K562 (cell line): ENCODE data around the gene GLYATL3. TPM values are rescaled to one million over a fixed set of nuclear protein-coding genes. Genes with fewer than 3 reads are reported as not detected.

ENCODE experiments used
- ATAC-seq: fragments of 200-7000 bp; cut with Tn5 transposase; 3 replicates; pipeline ENCODE4 v1.9.1; 2020; ENCODE audit warnings: moderate library complexity
- BruUV-seq: library from RNA; stranded (reverse); fragments of 400-500 nt; replicated peaks from 2 replicates; lab custom pipeline; 2021; lab: Mats Ljungman, UMichigan
- CTCF ChIA-PET: fragments of 300-600 bp; formaldehyde crosslinking; extraction: SDS; loops from one replicate; lab custom pipeline; 2021; ENCODE audit warnings: low intra/inter-chr PET ratio; lab: Yijun Ruan, JAX
- POLR2A ChIA-PET: fragments of 300-600, 350-650 bp; sonication (Branson Sonifier 250); formaldehyde crosslinking; extraction: SDS; loops from one replicate; lab custom pipeline; 2021; ENCODE audit warnings: antibody characterized with exemption, inconsistent platforms; lab: Yijun Ruan, JAX
- DNase-seq, 4 experiments: peaks; one replicate each; pipeline versions ENCODE4 v3.0.0 to v3.0.0-alpha.2; 2011 to 2018; ENCODE audit warnings: low spot score in 3 of 4, mixed read lengths in 3 of 4; ENCODE audit errors: extremely low read depth in 1 of 4
- FAIRE-seq: peaks from 2 replicates; lab custom pipeline; 2011; peaks lifted over from hg19 to GRCh38; lab: Jason Lieb, UNC
- H2AFZ ChIP-seq: 2 replicates; pipeline ENCODE4 v1.6.0; 2011; ENCODE audit warnings: low read depth, low read length, control low read depth, inconsistent platforms
- H3K27ac ChIP-seq: fragments of 200-600 bp; 3 replicates; pipeline ENCODE4 v1.8.0; 2011; ENCODE audit warnings: low read depth, mild to moderate bottlenecking, control low read depth, inconsistent platforms, low read length, moderate library complexity, mixed read lengths; ENCODE audit errors: extremely low read depth
- H3K27me3 ChIP-seq, 2 experiments: fragments of 300-600 bp in 1 of 2; 2 replicates in 1 of 2; 3 replicates in 1 of 2; pipeline versions ENCODE4 v1.6.0 to v1.8.0; 2011; ENCODE audit warnings: inconsistent platforms in 2 of 2, low read length in 2 of 2, mild to moderate bottlenecking in 1 of 2, mixed read lengths in 1 of 2, moderate library complexity in 1 of 2; ENCODE audit not compliant: control insufficient read depth in 2 of 2, insufficient read depth in 2 of 2
- H3K36me3 ChIP-seq: fragments of 300-600 bp; 3 replicates; pipeline ENCODE4 v1.8.0; 2011; ENCODE audit warnings: mild to moderate bottlenecking, low read length, inconsistent platforms; ENCODE audit not compliant: control insufficient read depth, insufficient read depth
- H3K4me1 ChIP-seq, 2 experiments: fragments of 200-600 bp in 1 of 2; replicated peaks in 1 of 2; 2 replicates in 1 of 2; 3 replicates in 1 of 2; pipeline versions ENCODE4 v1.5.1 to v1.8.0; 2011; ENCODE audit warnings: inconsistent platforms in 2 of 2, low read length in 2 of 2, mild to moderate bottlenecking in 1 of 2, mixed read lengths in 1 of 2, moderate library complexity in 1 of 2; ENCODE audit not compliant: control insufficient read depth in 2 of 2, insufficient read depth in 2 of 2
- H3K4me2 ChIP-seq: 2 replicates; pipeline ENCODE4 v1.6.1; 2011; ENCODE audit warnings: low read length, control low read depth, inconsistent platforms, mixed read lengths; ENCODE audit not compliant: insufficient read depth
- H3K4me3 ChIP-seq: fragments of 200-600 bp; sonication (generic), shearing (Covaris generic); 2 replicates; pipeline ENCODE4 v1.5.1; 2016; ENCODE audit warnings: control low read depth, inconsistent platforms
- H3K79me2 ChIP-seq: fragments of 200-600 bp; 3 replicates; pipeline ENCODE4 v1.8.0; 2011; ENCODE audit warnings: low read length, inconsistent platforms; ENCODE audit not compliant: control insufficient read depth, insufficient read depth
- H3K9ac ChIP-seq, 2 experiments: 2 replicates each; pipeline versions ENCODE4 v1.6.0 to v1.6.1; 2011; ENCODE audit warnings: low read depth in 2 of 2, low read length in 2 of 2, control low read depth in 1 of 2, inconsistent platforms in 1 of 2, mild to moderate bottlenecking in 1 of 2, mixed read lengths in 1 of 2; ENCODE audit not compliant: insufficient read depth in 1 of 2
- H3K9me1 ChIP-seq: one replicate; pipeline ENCODE4 v1.6.0; 2011; ENCODE audit warnings: inconsistent platforms, mild to moderate bottlenecking, low read length, moderate library complexity; ENCODE audit not compliant: control insufficient read depth, insufficient read depth
- H3K9me3 ChIP-seq: replicated peaks from 2 replicates; pipeline ENCODE4 v1.5.1; 2011; ENCODE audit warnings: low read depth, low read length, inconsistent platforms; ENCODE audit not compliant: control insufficient read depth, insufficient read depth
- H4K20me1 ChIP-seq: replicated peaks from 2 replicates; pipeline ENCODE4 v1.6.1; 2011; ENCODE audit warnings: low read length, inconsistent platforms, mixed read lengths; ENCODE audit not compliant: control insufficient read depth, insufficient read depth
- AFF4 ChIP-seq: sonication (generic); formaldehyde crosslinking; IDR thresholded peaks from 2 replicates; pipeline ENCODE4 v1.8.0; 2023; ENCODE audit warnings: mild to moderate bottlenecking, missing genetic modification reagents
- ASH1L ChIP-seq: fragments of 450-650 bp; IDR thresholded peaks from 2 replicates; pipeline ENCODE4 v1.6.1; 2018; ENCODE audit warnings: borderline replicate concordance, mild to moderate bottlenecking, low read depth; ENCODE audit not compliant: partially characterized antibody
- FOXM1 ChIP-seq, 2 experiments: fragments of 450-650 bp in 1 of 2; sonication (generic) in 1 of 2; formaldehyde crosslinking in 1 of 2; IDR thresholded peaks; 2 replicates each; pipeline versions ENCODE4 v1.6.1 to v1.9.0; 2017 to 2022; ENCODE audit warnings: low read depth in 2 of 2, mild to moderate bottlenecking in 2 of 2, missing genetic modification reagents in 1 of 2, moderate library complexity in 1 of 2
- KLF16 ChIP-seq: IDR thresholded peaks from 2 replicates; pipeline ENCODE4 v1.6.1; 2016; ENCODE audit warnings: antibody characterized with exemption
- MEF2A ChIP-seq: IDR thresholded peaks from 2 replicates; pipeline ENCODE4 v1.6.1; 2011; ENCODE audit warnings: low read depth, mild to moderate bottlenecking, low read length, moderate library complexity; ENCODE audit not compliant: control insufficient read depth
- SAFB2 ChIP-seq: fragments of 200-400 bp; formaldehyde crosslinking; IDR thresholded peaks from 2 replicates; pipeline ENCODE4 v1.6.1; 2018; ENCODE audit warnings: borderline replicate concordance, low read length, low read depth, moderate library complexity; ENCODE audit not compliant: severe bottlenecking
- SMARCB1 ChIP-seq: IDR thresholded peaks from 2 replicates; pipeline ENCODE4 v1.6.1; 2011; ENCODE audit warnings: improper control_type of control experiment, low read depth; ENCODE audit not compliant: insufficient read length
- TSC22D4 ChIP-seq: fragments of 450-650 bp; IDR thresholded peaks from 2 replicates; pipeline ENCODE4 v1.6.1; 2016; ENCODE audit warnings: missing genetic modification characterization, missing biosample characterization, control low read depth
- ZNF280B ChIP-seq: fragments of 250-450 bp; sonication (Bioruptor Pico); IDR thresholded peaks from 2 replicates; pipeline ENCODE4 v1.5.1; 2021; ENCODE audit warnings: mild to moderate bottlenecking
- ZNF398 ChIP-seq: fragments of 250-450 bp; sonication (Bioruptor Pico); IDR thresholded peaks from 2 replicates; pipeline ENCODE4 v1.8.0; 2021; ENCODE audit warnings: moderate library complexity, mild to moderate bottlenecking, inconsistent platforms
- ZNF449 ChIP-seq: fragments of 250-450 bp; sonication (Bioruptor Pico); IDR thresholded peaks from 2 replicates; pipeline ENCODE4 v1.8.0; 2022; ENCODE audit warnings: moderate library complexity, mild to moderate bottlenecking, inconsistent platforms
- ZNF551 ChIP-seq: fragments of 250-450 bp; sonication (Bioruptor Pico); IDR thresholded peaks from 2 replicates; pipeline ENCODE4 v1.5.0; 2021; ENCODE audit warnings: mild to moderate bottlenecking, moderate library complexity
- ZNF644 ChIP-seq: fragments of 200-800 bp; sonication (Bioruptor generic); IDR thresholded peaks from 2 replicates; pipeline ENCODE4 v1.6.1; 2016; ENCODE audit warnings: low read depth, missing genetic modification characterization, missing compliant biosample characterization
- WGBS: fragments of 100-300 bp; shearing (Covaris generic); methylation state at CpG from one replicate; pipeline ENCODE4 v1.1.6; 2016; ENCODE audit warnings: low coverage, mixed read lengths; ENCODE audit not compliant: insufficient coverage; ENCODE audit errors: missing lambda C conversion rate; 5-methylcytosine and 5-hydroxymethylcytosine counted together
- in situ Hi-C: fragments of 300-500 bp; cut with MboI; formaldehyde crosslinking; loops from 4 replicates; pipeline ENCODE4 v1.15.0; 2018; ENCODE audit warnings: inconsistent platforms, mixed read lengths
- intact Hi-C: fragments of 100-400 bp; cut with micrococcal nuclease; formaldehyde crosslinking; loops from 2 replicates; pipeline ENCODE4 v1.14.2; 2022
- polyA plus RNA-seq, 8 experiments: library from polyadenylated mRNA; depleted of rRNA in 4 of 8; stranded (reverse) in 5 of 8; unstranded in 3 of 8; fragments of >200 nt; fragmentation: Nextera tagmentation in 2 of 8; fragmentation: Illumina TruSeq in 1 of 8; extraction: Ambion mirVana in 2 of 8; extraction: Trizol in 1 of 8; gene quantifications; 2 replicates each; pipeline versions ENCODE4 v1.2.1 to v1.2.3, GENCODE V29; 2011 to 2014; ENCODE audit warnings: inconsistent platforms in 1 of 8, missing spikeins in 1 of 8
- total RNA-seq, 7 experiments: library from RNA; depleted of rRNA in 6 of 7; stranded (reverse); fragments of >200 nt in 6 of 7; fragmentation: Illumina TruSeq in 2 of 7; extraction: Trizol in 2 of 7; gene quantifications; 2 replicates each; pipeline versions ENCODE4 v1.2.1 to v1.2.3, GENCODE V29; 2011 to 2021; ENCODE audit warnings: low replicate concordance in 1 of 7

The GLYATL3 gene
- total and polyA plus RNA-seq, 9 of the 15 experiments (the other 6 are each of a cell fraction or from before 2014, with no cell fraction given), result not detected

- no peaks in the 10 kb centered on the region for H3K79me2 ChIP-seq
- peaks cover 5 to 8% of the 10 kb centered on the region in 2 experiments; a peak in 3 of 5 replicates for H3K4me1 ChIP-seq
- no peaks in the 10 kb centered on the region for H3K36me3 ChIP-seq
- no peak overlapping the region for H3K27ac ChIP-seq
- no peaks in the 10 kb centered on the region for H3K9me3 ChIP-seq
- no peaks in the 10 kb centered on the region for H3K27me3 ChIP-seq
- DNase-seq (no peak), FAIRE-seq (no peak), ATAC-seq (no peak)
- H3K4me2 ChIP-seq, result no peak overlapping the region
- no peak overlapping the region for H2AFZ ChIP-seq
- ChIA-PET POLR2A (interaction anchor here (0.7 kb wide), 1 partner anchor 9 kb away, joined by 5 read pairs; no protein-coding TSS in a partner anchor), CTCF (no interaction called here)
- in situ Hi-C loops (no loop called here), intact Hi-C loops (no loop called here)
- no peaks in the 10 kb centered on the region for H4K20me1 ChIP-seq
- BruUV-seq, result no TSS peak
- WGBS, result 43% methylated on average over 2 of the region's 2 CpGs
- H3K4me3 ChIP-seq, result no peak overlapping the region
- no peak overlapping the region for H3K9ac ChIP-seq
- no peaks in the 10 kb centered on the region for H3K9me1 ChIP-seq
- TF ChIP-seq ZNF449 (CRISPR knock-in tag) (no peak), ZNF644 (no peak), FOXM1 (IDR thresholded peaks at IDR 0.05; ENCODE audit: low read depth) (no peak), FOXM1 (CRISPR knock-in tag; IDR thresholded peaks at IDR 0.05; ENCODE audit: low read depth) (no peak), TSC22D4 (tag) (no peak), ASH1L (no peak), ZNF280B (CRISPR knock-in tag) (no peak), MEF2A (no peak), KLF16 (no peak), ZNF551 (CRISPR knock-in tag) (no peak), AFF4 (CRISPR knock-in tag) (no peak), ZNF398 (CRISPR knock-in tag) (no peak), SMARCB1 (no peak), SAFB2 (no peak)
Measured at GRCh38 chr6:49552596-49552995, 52.9 kb downstream of the GLYATL3 start.
